Left renal pelvis (tissue), 4 donors: ENCODE results near the gene ZSWIM1. TPM values are rescaled to one million over a fixed set of nuclear protein-coding genes. Genes with fewer than 3 reads are reported as not detected.

Experiments used
- DNase-seq, 4 donors: peaks; one replicate each; pipeline ENCODE4 v3.0.0-alpha.2; 2013; ENCODE audit warnings: low read depth in 4 of 4, low spot score in 3 of 4
- polyA plus RNA-seq, 4 donors: library from polyadenylated mRNA; unstranded; fragments of 120-200 nt; gene quantifications; one replicate each; pipeline ENCODE4 v1.2.1, GENCODE V29; 2013; ENCODE audit not compliant: insufficient read length in 4 of 4

Gene ZSWIM1
- polyA plus RNA-seq = 10 to 100 TPM; 11.1 to 19.4 (median 13.9) TPM

- DNase-seq = peak; percentile 98 to 100 (median 99)
Observed at GRCh38 chr20:45880988-45881788, at the start of gene ZSWIM1. Gene ZSWIM1, plus strand, starts transcription at chr20:45881227. Its CDS starts 1,366 bp downstream, at chr20:45882593.

GRCh38 chr20:45832619-45833018 lies 48.4 kb upstream of the ZSWIM1 start:
- DNase-seq = no peak

GRCh38 chr20:45833030-45833882 lies 47.8 kb upstream of the ZSWIM1 start, which contains the start of gene SNX21:
Gene SNX21, plus strand, starts transcription at chr20:45833799. Its CDS starts 121 bp downstream, at chr20:45833920.
- DNase-seq = peak in 1 of 4 donors; percentile 68

GRCh38 chr20:45833883-45834796 lies 46.9 kb upstream of the ZSWIM1 start:
- no peak for DNase-seq

GRCh38 chr20:45834797-45835161 lies 46.2 kb upstream of the ZSWIM1 start:
- no peak for DNase-seq

- no peak for DNase-seq
Observed at GRCh38 chr20:45835329-45835765, 45.7 kb upstream of the ZSWIM1 start.

- no peak for DNase-seq
Observed at GRCh38 chr20:45835825-45836224, 45.2 kb upstream of the ZSWIM1 start.

GRCh38 chr20:45836841-45837240 lies 44.2 kb upstream of the ZSWIM1 start:
- no peak for DNase-seq

GRCh38 chr20:45840700-45841198 lies 40.3 kb upstream of the ZSWIM1 start:
- no peak for DNase-seq

GRCh38 chr20:45841407-45842129 lies 39.5 kb upstream of the ZSWIM1 start:
- no peak for DNase-seq

GRCh38 chr20:45842169-45842812 lies 38.7 kb upstream of the ZSWIM1 start:
- DNase-seq = no peak

- no peak for DNase-seq
Observed at GRCh38 chr20:45843506-45843905, 37.5 kb upstream of the ZSWIM1 start.

GRCh38 chr20:45845452-45845851 lies 35.6 kb upstream of the ZSWIM1 start:
- no peak for DNase-seq

- no peak for DNase-seq
Observed at GRCh38 chr20:45848421-45848820, 32.6 kb upstream of the ZSWIM1 start.

- no peak for DNase-seq
Observed at GRCh38 chr20:45848969-45849582, 32.0 kb upstream of the ZSWIM1 start.

GRCh38 chr20:45850238-45850637 lies 30.8 kb upstream of the ZSWIM1 start:
- DNase-seq = no peak

GRCh38 chr20:45850926-45851325 lies 30.1 kb upstream of the ZSWIM1 start:
- DNase-seq = no peak

GRCh38 chr20:45851501-45851900 lies 29.5 kb upstream of the ZSWIM1 start:
- no peak for DNase-seq

GRCh38 chr20:45852326-45852725 lies 28.7 kb upstream of the ZSWIM1 start:
- DNase-seq = no peak
